GM08714 (cell line): ENCODE measurements around the gene ZNF91.
"Not testable (repeated sequence)": the region's sequence is repeated elsewhere in the genome, so short reads cannot be mapped to it uniquely, and the experiment has no call there.

Experiments used
- H3K4me3 ChIP-seq: fragments of 200-500 bp; sonication (Bioruptor generic); 2 replicates; pipeline ENCODE4 v1.5.1; 2014; ENCODE audit warnings: mild to moderate bottlenecking, low read length, inconsistent platforms
- ZNF274 ChIP-seq: IDR thresholded peaks from 2 replicates; pipeline ENCODE4 v1.6.1; 2012; ENCODE audit warnings: mild to moderate bottlenecking, low read depth, low read length

The ZNF91 gene

DNA sequence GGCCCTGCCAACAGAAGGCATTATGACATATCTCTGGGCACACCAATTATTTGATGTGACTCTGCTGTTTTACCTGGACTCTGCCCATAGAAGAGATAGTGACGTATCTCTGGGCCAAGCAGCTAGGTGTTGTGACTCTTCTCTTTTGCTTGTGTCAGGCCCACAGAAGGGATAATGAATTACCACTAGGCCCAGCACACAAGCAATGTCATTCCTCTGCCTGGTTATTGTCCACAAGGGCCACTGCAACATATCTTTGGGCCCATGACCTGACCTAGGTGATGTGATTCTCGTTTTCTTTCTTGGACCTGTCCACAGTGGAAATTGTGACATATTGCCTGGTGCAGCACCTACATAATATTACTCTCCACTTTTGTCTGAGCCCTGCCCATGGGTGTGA, 80.0 kb downstream of the ZNF91 start:
- TF ChIP-seq ZNF274, result no peak

GRCh38 chr19:23314505-23315251, 80.6 kb downstream of the ZNF91 start:
- TF ChIP-seq ZNF274, result no peak
- H3K4me3 ChIP-seq, result no peak overlapping the region

More for the DNA sequence above, 80.0 kb downstream of the ZNF91 start:
- no peak overlapping the region for H3K4me3 ChIP-seq

- no peak overlapping the region for H3K4me3 ChIP-seq
- no peak for TF ChIP-seq ZNF274
Measured at GRCh38 chr19:23313196-23313595, 82.1 kb downstream of the ZNF91 start.

DNA sequence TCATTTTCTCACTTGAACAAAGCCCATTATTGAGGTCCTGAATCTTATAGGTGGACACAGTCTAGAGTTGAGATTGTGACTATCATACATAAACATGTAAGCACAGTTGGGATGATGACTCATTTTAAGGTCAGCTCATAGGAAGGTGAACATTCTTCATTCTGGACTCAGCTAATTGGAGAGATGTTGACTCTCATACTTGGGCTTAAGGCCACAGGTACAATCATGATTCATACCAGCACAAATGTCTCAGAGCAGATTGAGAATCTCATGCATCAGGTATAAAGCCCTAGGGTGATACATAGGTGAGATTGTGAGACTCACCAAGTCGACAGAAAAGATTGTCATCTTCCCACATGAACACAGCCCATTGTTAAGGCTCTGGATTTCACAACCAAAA, 82.8 kb downstream of the ZNF91 start:
- no peak for TF ChIP-seq ZNF274
- H3K4me3 ChIP-seq, result no peak overlapping the region

- TF ChIP-seq ZNF274, result no peak
Measured at GRCh38 chr19:23311551-23311950, 83.7 kb downstream of the ZNF91 start.

GRCh38 chr19:23310729-23311211, 84.5 kb downstream of the ZNF91 start:
- TF ChIP-seq ZNF274, result no peak
- H3K4me3 ChIP-seq, result no peak overlapping the region

More at GRCh38 chr19:23311551-23311950, 83.7 kb downstream of the ZNF91 start:
- H3K4me3 ChIP-seq, result no peak overlapping the region

GRCh38 chr19:23309926-23310325, 85.3 kb downstream of the ZNF91 start:
- H3K4me3 ChIP-seq, result no peak overlapping the region
- no peak for TF ChIP-seq ZNF274

DNA sequence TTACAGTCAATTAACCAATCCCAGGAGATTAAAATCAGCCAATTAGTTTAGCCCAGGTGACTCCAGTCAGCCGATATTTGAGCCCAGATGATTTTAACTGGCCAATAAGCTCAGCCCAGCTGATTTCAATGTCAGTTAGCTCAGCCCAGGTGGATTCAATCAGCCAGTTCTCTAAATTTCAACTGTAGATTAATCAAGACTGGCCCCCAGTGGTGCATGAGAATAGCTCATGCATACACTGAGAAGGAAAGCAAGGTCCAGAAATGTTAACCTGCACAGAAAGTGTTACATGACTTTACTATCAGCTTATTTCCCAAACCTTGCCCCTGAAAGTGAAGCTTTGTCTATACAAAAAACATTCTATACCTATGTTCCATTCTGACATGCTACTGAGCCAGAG, 89.7 kb downstream of the ZNF91 start:
- no peak for TF ChIP-seq ZNF274
- H3K4me3 ChIP-seq, result no peak overlapping the region

- H3K4me3 ChIP-seq, result no peak overlapping the region
- TF ChIP-seq ZNF274, result no peak
Measured at GRCh38 chr19:23304238-23304637, 91.0 kb downstream of the ZNF91 start.

- no peak overlapping the region for H3K4me3 ChIP-seq
Measured at GRCh38 chr19:23294141-23294540, 101.1 kb downstream of the ZNF91 start.

GRCh38 chr19:23289966-23290365, 105.3 kb downstream of the ZNF91 start:
- not testable (repeated sequence) for H3K4me3 ChIP-seq

More at GRCh38 chr19:23294141-23294540, 101.1 kb downstream of the ZNF91 start:
- no peak for TF ChIP-seq ZNF274
